ENCODE data around the gene ZNHIT1.

DNA sequence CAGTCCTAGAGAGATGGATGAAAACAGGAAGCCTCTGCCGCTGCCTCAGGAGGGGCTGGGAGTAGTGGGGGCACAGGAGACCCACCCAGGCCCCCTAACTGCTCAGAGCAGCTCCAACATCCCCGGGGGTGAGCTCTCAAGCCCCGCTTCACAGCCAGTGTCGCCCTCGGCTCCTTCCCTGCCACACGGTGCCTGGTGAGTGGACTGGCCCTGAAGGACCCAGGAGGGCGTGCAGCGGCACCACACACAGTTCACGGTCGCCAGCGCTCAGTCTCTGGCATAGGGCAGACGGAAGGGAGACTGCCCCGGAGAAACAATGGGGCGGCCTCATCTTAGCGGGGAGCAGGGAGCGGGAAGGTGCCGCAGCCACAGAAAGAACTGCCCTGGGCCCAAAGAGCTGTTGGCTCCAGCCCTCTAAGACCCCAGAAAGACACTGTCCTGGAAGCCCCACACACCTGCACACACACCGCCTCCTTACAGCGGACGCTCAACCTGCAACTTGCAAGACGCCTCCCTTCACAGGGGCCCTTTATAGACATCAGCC lies 18.4 kb downstream of the ZNHIT1 start:
- TF ChIP-seq, protein P1, sequence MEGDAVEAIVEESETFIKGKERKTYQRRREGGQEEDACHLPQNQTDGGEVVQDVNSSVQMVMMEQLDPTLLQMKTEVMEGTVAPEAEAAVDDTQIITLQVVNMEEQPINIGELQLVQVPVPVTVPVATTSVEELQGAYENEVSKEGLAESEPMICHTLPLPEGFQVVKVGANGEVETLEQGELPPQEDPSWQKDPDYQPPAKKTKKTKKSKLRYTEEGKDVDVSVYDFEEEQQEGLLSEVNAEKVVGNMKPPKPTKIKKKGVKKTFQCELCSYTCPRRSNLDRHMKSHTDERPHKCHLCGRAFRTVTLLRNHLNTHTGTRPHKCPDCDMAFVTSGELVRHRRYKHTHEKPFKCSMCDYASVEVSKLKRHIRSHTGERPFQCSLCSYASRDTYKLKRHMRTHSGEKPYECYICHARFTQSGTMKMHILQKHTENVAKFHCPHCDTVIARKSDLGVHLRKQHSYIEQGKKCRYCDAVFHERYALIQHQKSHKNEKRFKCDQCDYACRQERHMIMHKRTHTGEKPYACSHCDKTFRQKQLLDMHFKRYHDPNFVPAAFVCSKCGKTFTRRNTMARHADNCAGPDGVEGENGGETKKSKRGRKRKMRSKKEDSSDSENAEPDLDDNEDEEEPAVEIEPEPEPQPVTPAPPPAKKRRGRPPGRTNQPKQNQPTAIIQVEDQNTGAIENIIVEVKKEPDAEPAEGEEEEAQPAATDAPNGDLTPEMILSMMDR (IDR thresholded peaks at IDR 0.05) = no peak
- no peak for TF ChIP-seq POLR2A (IDR thresholded peaks at IDR 0.05)

Measured in testis (tissue), 2 donors.